KBM-7 (cell line): ENCODE results near the gene SPATA24.
"Not testable (repeated sequence)": the region's sequence is repeated elsewhere in the genome, so short reads cannot be mapped to it uniquely, and the experiment has no call there.

Experiments
- DNase-seq: peaks from one replicate; pipeline ENCODE4 v3.0.0-alpha.2; 2015
- in situ Hi-C: fragments of 300-500 bp; cut with MboI; formaldehyde crosslinking; loops from 2 replicates; pipeline ENCODE4 v1.14.3; 2020; ENCODE audit warnings: low sequenced_read_pairs, low pct_unique_long_range_greater_than_20kb, mixed read lengths

SPATA24 gene

DNA sequence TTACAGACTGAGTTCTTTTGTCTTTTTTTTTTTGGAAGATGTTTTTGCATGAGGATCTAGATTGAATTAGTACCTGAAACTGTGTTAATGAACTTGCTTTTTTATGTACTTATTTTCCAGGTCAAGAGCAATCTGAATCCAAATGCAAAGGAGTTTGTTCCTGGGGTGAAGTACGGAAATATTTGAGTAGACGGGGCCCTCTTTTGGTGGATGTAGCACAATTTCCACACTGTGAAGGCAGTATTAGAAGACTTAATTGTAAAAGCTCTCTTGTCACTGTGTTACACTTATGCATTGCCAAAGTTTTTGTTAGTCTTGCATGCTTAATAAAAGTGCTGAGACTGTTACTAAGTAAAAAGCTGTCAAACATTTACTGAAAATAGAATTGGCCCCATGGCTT is 35.3 kb downstream of the SPATA24 start:
- in situ Hi-C loops, result no loop called here
- DNase-seq, result peak; percentile 36

DNA sequence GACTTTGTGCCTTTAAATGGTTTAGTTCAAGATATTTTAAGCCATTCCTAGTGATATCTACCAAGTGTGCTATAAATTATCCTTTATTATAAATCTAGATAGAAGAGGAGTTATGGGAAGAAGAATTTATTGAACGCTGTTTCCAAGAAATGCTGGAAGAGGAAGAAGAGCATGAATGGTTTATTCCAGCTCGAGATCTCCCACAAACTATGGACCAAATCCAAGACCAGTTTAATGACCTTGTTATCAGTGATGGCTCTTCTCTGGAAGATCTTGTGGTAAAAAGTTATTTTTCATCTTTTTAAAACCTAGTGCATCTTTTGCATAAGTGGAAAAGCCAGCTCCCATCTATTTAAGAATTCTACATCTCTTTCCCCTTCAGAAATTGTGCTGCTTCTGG is 39.4 kb downstream of the SPATA24 start:
- in situ Hi-C loops, result no loop called here
- DNase-seq, result no peak

DNA sequence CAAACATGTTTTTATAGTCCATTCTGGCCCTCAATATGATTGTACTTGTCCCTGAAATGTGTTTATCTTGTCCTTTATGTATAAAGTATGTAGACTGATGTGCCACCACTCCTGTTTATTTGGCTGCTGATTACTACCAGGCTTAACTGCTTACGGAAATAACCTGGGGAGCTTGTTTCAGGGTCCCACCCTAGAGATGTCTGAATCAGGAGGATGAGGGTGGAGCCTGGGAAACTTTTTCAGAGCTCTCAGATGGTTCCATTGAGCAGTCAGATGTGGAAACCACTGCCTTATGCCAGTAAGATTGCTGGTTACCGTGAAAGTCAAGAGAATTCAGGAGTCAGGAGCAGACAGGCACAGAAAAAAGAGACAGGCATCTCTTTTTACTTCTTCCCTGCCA is 40.0 kb downstream of the SPATA24 start:
- in situ Hi-C loops, result no loop called here
- no peak for DNase-seq

DNA sequence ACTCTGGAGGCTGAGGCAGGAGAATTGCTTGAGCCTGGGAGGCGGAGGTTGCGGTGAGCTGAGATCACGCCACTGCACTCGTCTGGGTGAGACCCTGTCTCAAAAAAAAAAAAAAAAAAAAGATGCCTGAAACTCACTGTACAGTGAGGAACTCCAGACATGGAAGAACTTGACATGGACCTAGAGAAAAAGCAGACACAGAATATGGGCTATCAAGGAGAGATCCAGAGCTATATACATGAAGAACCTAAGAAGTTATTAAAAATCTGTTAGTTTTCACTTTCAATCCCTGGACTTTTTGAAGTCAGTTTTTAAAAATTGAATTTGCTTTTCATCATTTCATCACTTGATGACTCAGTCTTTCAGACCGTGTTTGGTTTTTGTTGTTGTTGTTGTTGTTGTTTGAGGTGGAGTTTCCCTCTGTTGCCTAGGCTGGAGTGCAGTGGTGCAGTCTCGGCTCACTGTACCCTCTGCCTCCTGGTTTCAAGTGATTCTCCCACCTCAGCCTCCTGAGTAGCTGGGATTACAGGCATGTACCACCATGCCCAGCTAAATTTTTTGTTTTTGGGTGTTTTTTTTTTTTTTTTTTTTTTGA is 42.0 kb downstream of the SPATA24 start:
- no peak for DNase-seq
- in situ Hi-C loops, result no loop called here

DNA sequence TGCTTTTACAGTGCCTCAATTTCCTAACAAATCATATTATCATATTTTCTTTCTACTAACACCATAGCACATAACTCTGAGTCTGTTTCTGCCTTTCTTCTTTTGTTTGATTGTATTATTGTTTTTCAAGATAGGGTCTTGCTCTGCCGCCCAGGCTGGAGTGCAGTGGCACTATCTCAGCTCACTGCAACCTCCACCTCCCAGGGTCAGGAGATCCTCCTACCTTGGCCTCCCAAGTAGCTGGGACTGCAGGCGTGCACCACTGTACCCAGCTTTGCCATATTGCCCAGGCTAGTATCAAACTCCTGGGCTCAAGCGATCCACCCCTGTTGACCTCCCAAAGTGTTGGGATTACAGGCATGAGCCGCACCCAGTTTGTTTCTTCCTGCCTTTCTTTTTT is 43.5 kb downstream of the SPATA24 start:
- DNase-seq, result no peak
- in situ Hi-C loops, result no loop called here

DNA sequence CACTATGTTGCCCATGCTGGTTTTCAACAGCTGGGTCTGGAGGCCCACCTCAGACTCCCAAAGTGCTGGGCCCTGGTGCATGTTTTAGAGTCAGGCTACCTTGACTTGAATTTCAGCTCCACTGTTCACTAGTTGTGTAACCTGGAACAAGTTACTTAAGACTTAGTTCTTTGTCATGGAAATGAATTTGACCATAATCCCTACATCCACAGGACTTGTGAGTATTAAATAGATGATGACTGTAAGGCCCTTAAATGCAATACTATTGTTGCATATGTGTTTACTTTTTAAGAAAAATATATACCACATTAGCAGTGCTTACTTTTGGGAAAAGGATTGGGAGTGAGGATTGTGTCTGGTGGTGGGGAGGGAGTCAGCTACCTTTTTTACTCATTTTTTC is 45.8 kb downstream of the SPATA24 start:
- in situ Hi-C loops, result no loop called here

DNA sequence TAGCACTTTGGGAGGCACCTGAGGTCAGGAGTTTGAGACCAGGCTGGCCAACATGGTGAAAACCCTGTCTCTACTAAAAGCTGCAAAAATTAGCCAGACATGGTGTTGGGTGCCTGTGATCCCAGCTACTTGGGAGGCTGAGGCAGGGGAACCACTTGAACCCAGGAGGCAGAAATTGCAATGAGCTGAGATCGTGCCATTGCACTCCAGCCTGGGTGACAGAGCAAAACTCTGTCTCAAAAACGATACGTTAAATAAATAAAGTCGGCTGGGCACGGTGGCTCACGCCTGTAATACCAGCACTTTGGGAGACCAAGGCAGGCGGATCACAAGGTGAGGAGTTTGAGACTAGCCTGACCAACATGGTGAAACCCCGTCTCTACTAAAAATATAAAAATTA is 48.0 kb downstream of the SPATA24 start:
- DNase-seq, in situ Hi-C loops: not testable (repeated sequence)

More for the DNA sequence above, 45.8 kb downstream of the SPATA24 start:
- DNase-seq, result no peak

DNA sequence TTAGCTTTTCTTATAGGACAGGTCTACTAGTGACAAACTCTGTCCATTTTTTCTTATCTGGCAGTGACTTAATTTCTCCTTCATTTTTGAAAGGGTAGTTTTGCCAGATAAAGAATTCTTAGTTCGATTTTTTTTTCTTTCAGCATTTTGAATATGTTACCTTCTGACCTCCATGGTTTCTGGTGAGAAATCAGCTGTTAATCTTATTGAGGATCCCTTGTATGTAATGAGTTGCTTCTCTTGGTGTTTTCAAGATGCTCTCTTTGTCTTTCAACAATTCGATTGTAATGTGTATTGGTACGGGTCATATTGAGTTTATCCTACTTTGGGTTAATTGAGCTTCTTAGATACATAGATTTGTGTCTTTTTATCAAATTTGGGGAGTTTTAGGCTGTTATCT is 49.7 kb downstream of the SPATA24 start:
- in situ Hi-C loops, result no loop called here
- no peak for DNase-seq

DNA sequence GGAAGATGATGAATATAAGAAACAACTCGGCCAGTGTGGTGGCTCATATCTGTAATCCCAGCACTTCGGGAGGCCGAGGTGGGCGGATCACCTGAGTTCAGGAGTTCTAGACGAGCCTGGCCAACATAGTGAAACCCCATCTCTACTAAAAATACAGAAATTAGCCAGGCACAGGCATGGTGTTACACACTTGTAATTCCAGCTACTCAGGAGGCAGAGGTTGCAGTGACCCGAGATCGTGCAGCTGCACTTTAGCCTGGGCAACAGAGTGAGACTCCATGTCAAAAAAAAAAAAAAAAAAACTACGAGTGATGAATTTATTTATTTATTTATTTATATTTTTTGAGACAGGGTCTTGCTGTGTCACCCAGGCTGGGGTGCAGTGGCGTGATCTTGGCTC is 56.0 kb downstream of the SPATA24 start:
- DNase-seq, in situ Hi-C loops: not testable (repeated sequence)
